GM12872 (cell line): ENCODE data around the gene IL1RAPL2.

Experiments
- CTCF ChIP-seq: IDR thresholded peaks from 3 replicates; pipeline ENCODE4 v1.5.1; 2011; ENCODE audit warnings: low read depth, mild to moderate bottlenecking, low read length, moderate library complexity; ENCODE audit not compliant: insufficient read depth

Gene IL1RAPL2

GRCh38 chrX:104803219-104803618 lies 237.2 kb downstream of the IL1RAPL2 start:
- no peak for TF ChIP-seq CTCF

GRCh38 chrX:104806346-104806745 lies 240.3 kb downstream of the IL1RAPL2 start:
- TF ChIP-seq CTCF = no peak

GRCh38 chrX:104833401-104833800 lies 267.4 kb downstream of the IL1RAPL2 start:
- TF ChIP-seq CTCF = no peak

GRCh38 chrX:104842646-104843045 lies 276.6 kb downstream of the IL1RAPL2 start:
- TF ChIP-seq CTCF = no peak

GRCh38 chrX:104852241-104852640 lies 286.2 kb downstream of the IL1RAPL2 start:
- TF ChIP-seq CTCF = no peak

GRCh38 chrX:104854188-104854587 lies 288.2 kb downstream of the IL1RAPL2 start:
- TF ChIP-seq CTCF = no peak

GRCh38 chrX:104854790-104855340 lies 288.9 kb downstream of the IL1RAPL2 start:
- no peak for TF ChIP-seq CTCF
